Measurements from ENCODE around the gene VPS37B.

Gene VPS37B

GRCh38 chr12:122852336-122853275, 43.3 kb downstream of the VPS37B start:
- no peak for DNase-seq (ENCODE audit: low read depth, low spot score)

DNA sequence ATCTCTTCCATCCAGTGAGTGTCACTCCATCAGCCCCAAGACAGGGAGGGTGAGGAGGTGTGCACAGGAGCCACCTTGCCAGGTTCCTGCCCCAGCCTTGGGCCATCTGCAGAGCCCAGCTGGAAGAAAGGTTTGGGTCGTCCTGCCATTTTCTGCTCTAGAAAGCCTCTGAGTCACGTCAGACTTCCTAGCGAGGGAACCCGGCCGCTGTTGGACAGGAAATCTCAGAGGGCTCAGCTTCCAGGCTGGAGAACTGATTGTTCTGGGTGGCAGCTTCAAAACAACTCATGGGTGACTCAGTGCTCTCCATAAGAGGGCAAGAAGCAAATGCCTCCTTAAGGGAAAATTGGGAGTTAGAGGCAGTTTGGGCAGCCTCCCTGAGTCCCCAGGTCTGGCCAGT, 44.1 kb downstream of the VPS37B start:
- no peak for DNase-seq (ENCODE audit: low read depth, low spot score)

DNA sequence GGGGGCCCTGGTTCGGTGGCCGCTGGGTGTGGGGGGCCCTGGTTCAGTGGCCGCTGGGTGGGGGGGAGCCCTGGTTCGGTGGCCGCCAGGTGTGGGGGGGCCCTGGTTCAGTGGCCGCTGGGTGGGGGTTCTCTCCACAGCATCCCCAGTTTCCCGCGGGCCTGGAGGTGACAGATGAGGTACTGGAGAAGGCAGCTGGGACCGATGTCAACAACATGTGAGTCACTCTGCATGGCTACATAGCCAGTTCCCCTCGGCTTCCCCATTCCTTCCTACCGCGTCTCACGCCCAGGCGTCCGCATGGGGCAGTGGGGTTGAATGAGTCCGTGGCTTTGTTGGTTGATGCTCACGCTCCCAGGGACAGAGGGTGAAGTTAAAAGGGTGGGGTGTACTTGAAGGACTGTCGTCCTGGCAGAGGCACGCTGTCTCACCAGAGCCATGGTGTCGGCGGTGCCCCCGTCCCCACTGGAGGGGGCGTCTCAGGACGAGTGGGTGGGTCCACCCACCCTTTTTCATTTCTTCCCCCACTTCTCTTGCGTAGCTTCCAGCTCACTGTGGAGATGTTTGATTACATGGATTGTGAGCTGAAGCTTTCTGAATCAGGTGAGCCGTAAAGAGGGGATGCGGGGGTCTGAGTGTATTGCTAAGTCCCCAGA, 45.1 kb downstream of the VPS37B start:
- no peak for DNase-seq (ENCODE audit: low read depth, low spot score)

DNA sequence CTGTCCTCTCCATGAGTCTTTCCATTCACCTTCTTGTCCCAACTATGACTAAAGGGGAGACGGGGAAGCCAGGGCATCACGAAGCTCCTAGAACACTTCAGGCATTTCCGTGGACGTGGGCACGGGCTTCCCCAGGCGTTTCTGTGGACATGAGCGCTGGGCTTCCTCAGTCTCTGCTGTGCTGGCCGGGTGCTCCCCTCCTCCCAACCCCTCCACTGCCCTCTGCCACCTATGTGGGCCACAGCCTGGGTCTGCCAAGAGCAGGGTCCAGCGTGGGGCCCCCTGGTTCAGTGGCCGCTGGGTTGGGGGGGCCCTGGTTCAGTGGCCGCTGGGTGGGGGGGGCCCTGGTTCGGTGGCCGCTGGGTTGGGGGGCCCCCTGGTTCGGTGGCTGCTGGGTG, 45.9 kb downstream of the VPS37B start:
- DNase-seq (ENCODE audit: low read depth, low spot score) = no peak

- DNase-seq (ENCODE audit: low read depth, low spot score) = no peak
These were observed 46.4 kb downstream of the VPS37B start for GRCh38 chr12:122849352-122850047.

- DNase-seq (ENCODE audit: low read depth, low spot score) = no peak
These were observed 47.2 kb downstream of the VPS37B start for GRCh38 chr12:122848471-122849351.

GRCh38 chr12:122847921-122848421, 48.0 kb downstream of the VPS37B start:
- no peak for DNase-seq (ENCODE audit: low read depth, low spot score)

DNA sequence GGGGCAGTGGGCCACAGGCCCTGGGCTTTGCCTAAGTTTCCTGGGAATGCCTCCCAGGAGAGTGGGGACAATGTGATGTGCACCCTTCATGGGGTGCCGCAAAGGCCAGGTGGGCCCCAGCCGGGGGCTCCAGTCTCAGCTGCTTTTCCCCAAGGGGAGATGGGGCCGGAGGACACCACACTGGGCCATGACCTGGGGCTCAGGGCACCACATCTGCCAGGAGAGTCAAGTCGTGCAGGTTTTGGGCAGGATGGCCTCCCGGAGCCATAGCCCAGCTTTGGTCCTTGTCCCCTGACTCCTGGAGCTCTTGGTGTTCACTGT, 48.4 kb downstream of the VPS37B start:
- no peak for DNase-seq (ENCODE audit: low read depth, low spot score)

DNA sequence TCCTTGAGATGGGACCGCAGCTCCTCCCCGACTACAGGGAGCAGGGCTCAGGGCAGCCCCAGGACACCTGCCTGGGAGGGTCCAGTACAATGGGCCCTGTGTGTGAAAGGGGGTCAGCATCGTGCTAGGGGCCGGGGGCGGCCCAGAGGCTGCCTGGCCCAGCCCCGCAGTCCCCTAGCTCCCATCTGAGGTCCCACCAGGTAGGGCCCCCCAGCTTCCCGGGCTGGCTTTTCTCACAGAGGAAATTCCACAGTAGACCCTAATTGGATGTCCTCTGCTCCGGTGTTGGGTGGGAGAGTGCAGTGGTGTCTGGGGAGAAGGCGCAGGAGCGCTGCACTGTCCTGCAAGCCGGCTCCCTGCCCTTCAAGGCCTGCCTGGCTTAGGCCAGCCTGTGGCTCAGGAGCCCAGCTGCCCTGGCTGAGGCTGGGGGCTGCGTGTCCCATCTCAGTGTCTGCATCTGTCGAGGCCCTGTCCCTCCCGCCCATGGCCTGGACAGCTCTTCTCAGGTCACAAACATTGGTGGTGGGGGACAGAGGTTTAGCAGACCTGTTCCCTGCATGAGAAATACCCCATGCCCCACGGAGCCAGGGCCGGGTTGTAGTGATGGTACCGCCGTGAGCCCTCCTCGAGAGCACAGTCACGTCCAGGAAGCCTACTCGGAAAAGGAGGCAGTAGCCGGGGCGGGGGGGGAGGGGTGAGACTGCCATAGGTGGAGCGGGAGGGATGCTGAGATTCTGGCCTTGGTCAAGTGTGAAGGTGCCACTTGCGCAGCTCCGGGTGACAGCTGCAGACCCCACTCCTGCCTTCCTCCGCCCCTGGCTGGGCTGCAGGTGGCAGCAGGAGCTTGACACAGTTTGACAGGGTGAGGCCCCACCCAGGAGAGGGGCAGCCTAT, 49.1 kb downstream of the VPS37B start:
- DNase-seq (ENCODE audit: low read depth, low spot score) = no peak

GRCh38 chr12:122845865-122846621, 49.9 kb downstream of the VPS37B start:
- DNase-seq (ENCODE audit: low read depth, low spot score) = no peak

- DNase-seq (ENCODE audit: low read depth, low spot score) = no peak
These were observed 50.7 kb downstream of the VPS37B start for GRCh38 chr12:122845041-122845864.

DNA sequence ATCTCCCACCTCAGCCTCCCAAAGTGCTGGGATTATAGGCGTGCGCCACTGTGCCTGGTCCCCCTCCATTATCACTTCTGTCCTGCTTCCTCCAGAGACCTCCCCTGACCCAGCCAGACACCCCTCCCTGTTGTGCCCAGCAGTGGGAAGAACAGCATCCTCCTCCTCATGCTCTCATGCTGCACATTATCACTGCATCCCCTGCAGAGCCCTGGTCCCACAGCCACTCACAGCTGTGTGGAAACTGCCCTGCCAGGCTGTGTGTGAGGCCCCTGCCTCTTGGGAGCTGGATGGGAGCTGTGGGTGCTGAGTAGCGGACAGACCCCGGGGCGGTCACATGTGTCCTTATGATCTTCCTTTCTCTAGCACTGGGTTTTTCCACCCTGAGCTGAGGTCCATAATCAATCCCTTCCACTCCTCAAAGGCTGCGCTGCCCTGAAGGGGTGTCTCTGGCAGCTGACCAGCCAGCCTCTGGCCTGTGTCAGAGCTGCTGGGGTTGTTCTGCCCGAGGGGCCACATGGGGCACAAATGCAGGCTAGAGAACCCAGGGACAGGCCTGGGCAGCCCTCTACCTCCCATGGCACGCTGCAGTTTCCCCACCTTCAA, 51.5 kb downstream of the VPS37B start:
- DNase-seq (ENCODE audit: low read depth, low spot score) = no peak

GRCh38 chr12:122843455-122843854, 52.5 kb downstream of the VPS37B start:
- DNase-seq (ENCODE audit: low read depth, low spot score) = no peak

- no peak for DNase-seq (ENCODE audit: low read depth, low spot score)
These were observed 53.2 kb downstream of the VPS37B start for GRCh38 chr12:122842505-122843405.

DNA sequence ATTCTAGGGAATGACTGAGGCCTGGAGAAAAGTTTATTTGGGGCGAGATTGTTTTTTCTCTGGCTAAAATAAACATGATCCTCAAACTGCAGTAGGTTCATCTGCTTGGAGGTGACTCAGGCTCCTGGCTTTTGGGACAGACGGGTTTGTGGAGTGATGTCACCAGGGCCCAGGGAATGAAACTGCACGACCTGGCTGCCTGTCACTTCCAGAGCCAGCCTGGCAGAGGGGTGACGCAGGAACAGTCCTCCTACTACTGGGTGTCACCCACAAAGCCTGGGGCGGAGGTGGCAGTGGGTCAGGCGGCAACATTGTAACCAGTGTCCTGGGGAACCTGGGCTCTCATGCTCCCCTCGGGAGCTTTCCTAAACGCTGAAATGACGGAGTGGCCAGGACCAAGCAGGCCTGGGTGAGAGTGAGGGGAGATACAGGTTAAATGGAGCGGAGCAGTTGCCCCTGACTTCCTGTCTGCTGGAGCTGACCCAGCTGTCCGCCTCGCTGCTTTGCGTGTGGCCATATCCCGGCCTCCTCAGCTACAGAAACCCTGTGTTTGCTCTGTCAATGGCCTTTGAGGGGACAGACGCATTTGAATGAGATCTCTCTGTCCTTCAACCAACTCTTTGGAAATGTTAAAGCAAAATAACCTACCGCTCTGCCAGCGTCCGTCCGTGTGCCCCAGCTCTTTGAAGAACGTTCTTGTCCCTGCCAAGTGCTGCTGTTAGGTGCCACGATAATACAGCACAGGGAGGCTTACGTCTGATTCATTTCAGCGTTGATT, 54.2 kb downstream of the VPS37B start:
- no peak for DNase-seq (ENCODE audit: low read depth, low spot score)
